Measurements from ENCODE around the gene PDIA3. TPM values are rescaled to one million over a fixed set of nuclear protein-coding genes. Genes with fewer than 3 reads are reported as not detected.

PDIA3 gene
- total and polyA plus RNA-seq, 2 experiments from 2014 or later: 97.9 to 932 TPM

- Histone ChIP-seq H3K27me3 (no peaks in the 10 kb centered on the region), H3K27ac (no peak overlapping the region), H3K4me3 (no peak overlapping the region), H3K9me3 (ENCODE audit: low read depth) (no peaks in the 10 kb centered on the region), H3K36me3 (peaks cover 6% of the 10 kb centered on the region), H3K4me1 (ENCODE audit: low read depth) (no peaks in the 10 kb centered on the region)
- TF ChIP-seq CTCF (IDR thresholded peaks at IDR 0.05; ENCODE audit: low read depth, low read length): no peak
- DNase-seq (ENCODE audit: low read depth in 1 of 2, low spot score in 1 of 2): no peak
Observed at GRCh38 chr15:43821505-43821904, 75.3 kb downstream of the PDIA3 start.

Other genes starting within 250 kb of the PDIA3 start
- gene MAP1A, start 228.8 kb upstream of the PDIA3 start, total RNA-seq: 30.6 TPM in 2 replicates
- 13.8 and 19.3 TPM in 2 replicates for gene MAP1A, start 228.8 kb upstream of the PDIA3 start, polyA plus RNA-seq
- 16.0 and 20.0 TPM in 2 replicates for gene PPIP5K1, start 156.2 kb upstream of the PDIA3 start, total RNA-seq
- gene PPIP5K1, start 156.2 kb upstream of the PDIA3 start, polyA plus RNA-seq: 16.5 and 17.6 TPM in 2 replicates
- 1.5 and 3.8 TPM in 2 replicates for gene CKMT1B, start 152.4 kb upstream of the PDIA3 start, total RNA-seq
- 3.3 and 6.5 TPM in 2 replicates for gene CKMT1B, start 152.4 kb upstream of the PDIA3 start, polyA plus RNA-seq
- gene STRC, start 127.6 kb upstream of the PDIA3 start, total RNA-seq: 2.5 and 4.6 TPM in 2 replicates
- gene STRC, start 127.6 kb upstream of the PDIA3 start, polyA plus RNA-seq: 0.95 and 5.6 TPM in 2 replicates
- 2.5 and 3.8 TPM in 2 replicates for gene CATSPER2, start 97.6 kb upstream of the PDIA3 start, total RNA-seq
- gene CATSPER2, start 97.6 kb upstream of the PDIA3 start, polyA plus RNA-seq: 4.6 and 5.3 TPM in 2 replicates
- 1.4 and 5.9 TPM in 2 replicates for gene CKMT1A, start 52.6 kb upstream of the PDIA3 start, total RNA-seq
- gene CKMT1A, start 52.6 kb upstream of the PDIA3 start, polyA plus RNA-seq: 3.8 and 5.9 TPM in 2 replicates
- gene ELL3, start 30.5 kb downstream of the PDIA3 start, total RNA-seq: 2.6 and 4.3 TPM in 2 replicates
- gene ELL3, start 30.5 kb downstream of the PDIA3 start, polyA plus RNA-seq: 4.6 TPM in 1 of 2 replicates, not detected in the other
- gene SERF2, start 45.9 kb downstream of the PDIA3 start, total RNA-seq: 865 and 1,079 TPM in 2 replicates
- gene SERF2, start 45.9 kb downstream of the PDIA3 start, polyA plus RNA-seq: 1,545 and 1,638 TPM in 2 replicates
- gene SERINC4, start 53.8 kb downstream of the PDIA3 start, total RNA-seq: 0.21 and 0.71 TPM in 2 replicates
- 0.35 and 0.44 TPM in 2 replicates for gene SERINC4, start 53.8 kb downstream of the PDIA3 start, polyA plus RNA-seq
- gene HYPK, start 54.2 kb downstream of the PDIA3 start, total RNA-seq: 17.2 TPM in 2 replicates
- gene HYPK, start 54.2 kb downstream of the PDIA3 start, polyA plus RNA-seq: 12.8 and 16.5 TPM in 2 replicates
- 21.4 and 28.0 TPM in 2 replicates for gene MFAP1, start 78.3 kb downstream of the PDIA3 start, total RNA-seq
- gene MFAP1, start 78.3 kb downstream of the PDIA3 start, polyA plus RNA-seq: 39.2 and 42.4 TPM in 2 replicates
- 7.9 and 8.2 TPM in 2 replicates for gene WDR76, start 80.6 kb downstream of the PDIA3 start, total RNA-seq
- 1.5 and 4.0 TPM in 2 replicates for gene WDR76, start 80.6 kb downstream of the PDIA3 start, polyA plus RNA-seq